ENCODE data around the gene TRABD2B.

TRABD2B gene

GRCh38 chr1:47887475-47888293, 109.5 kb downstream of the TRABD2B start:
- no peak overlapping the region for H3K4me3 ChIP-seq (replicated peaks; ENCODE audit: low read depth, low read length)
- TF ChIP-seq, protein P1, sequence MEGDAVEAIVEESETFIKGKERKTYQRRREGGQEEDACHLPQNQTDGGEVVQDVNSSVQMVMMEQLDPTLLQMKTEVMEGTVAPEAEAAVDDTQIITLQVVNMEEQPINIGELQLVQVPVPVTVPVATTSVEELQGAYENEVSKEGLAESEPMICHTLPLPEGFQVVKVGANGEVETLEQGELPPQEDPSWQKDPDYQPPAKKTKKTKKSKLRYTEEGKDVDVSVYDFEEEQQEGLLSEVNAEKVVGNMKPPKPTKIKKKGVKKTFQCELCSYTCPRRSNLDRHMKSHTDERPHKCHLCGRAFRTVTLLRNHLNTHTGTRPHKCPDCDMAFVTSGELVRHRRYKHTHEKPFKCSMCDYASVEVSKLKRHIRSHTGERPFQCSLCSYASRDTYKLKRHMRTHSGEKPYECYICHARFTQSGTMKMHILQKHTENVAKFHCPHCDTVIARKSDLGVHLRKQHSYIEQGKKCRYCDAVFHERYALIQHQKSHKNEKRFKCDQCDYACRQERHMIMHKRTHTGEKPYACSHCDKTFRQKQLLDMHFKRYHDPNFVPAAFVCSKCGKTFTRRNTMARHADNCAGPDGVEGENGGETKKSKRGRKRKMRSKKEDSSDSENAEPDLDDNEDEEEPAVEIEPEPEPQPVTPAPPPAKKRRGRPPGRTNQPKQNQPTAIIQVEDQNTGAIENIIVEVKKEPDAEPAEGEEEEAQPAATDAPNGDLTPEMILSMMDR (IDR thresholded peaks at IDR 0.05; ENCODE audit: low read length, missing control alignments), result no peak
- DNase-seq (ENCODE audit: low read depth), result no peak

DNA sequence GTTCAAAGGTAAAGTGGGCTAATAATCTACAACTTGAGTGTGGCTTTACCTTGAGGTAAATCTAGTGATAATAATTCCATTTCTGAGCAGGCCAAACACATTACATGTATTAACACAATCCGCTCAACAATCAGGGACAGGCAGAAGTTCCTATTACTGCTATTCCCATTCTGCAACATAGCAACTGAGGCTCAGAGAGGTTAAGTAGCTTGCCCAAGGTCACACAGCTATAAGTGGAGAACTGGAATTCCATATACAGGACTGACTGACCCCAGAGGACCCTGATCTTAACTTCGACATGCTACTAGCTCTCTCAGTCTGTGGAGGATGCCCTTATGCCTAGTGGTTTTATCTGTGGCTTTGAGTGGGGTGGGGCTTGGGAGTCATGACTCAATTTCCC, 110.1 kb downstream of the TRABD2B start:
- no peak for DNase-seq (ENCODE audit: low read depth)
- TF ChIP-seq, protein P1 (IDR thresholded peaks at IDR 0.05; ENCODE audit: low read length, missing control alignments), result no peak
- no peak overlapping the region for H3K4me3 ChIP-seq (replicated peaks; ENCODE audit: low read depth, low read length)

- no peak overlapping the region for H3K4me3 ChIP-seq (replicated peaks; ENCODE audit: low read depth, low read length)
- DNase-seq (ENCODE audit: low read depth), result no peak
- TF ChIP-seq, protein P1 (IDR thresholded peaks at IDR 0.05; ENCODE audit: low read length, missing control alignments), result no peak
Observed at GRCh38 chr1:47886141-47886540, 111.0 kb downstream of the TRABD2B start.

DNA sequence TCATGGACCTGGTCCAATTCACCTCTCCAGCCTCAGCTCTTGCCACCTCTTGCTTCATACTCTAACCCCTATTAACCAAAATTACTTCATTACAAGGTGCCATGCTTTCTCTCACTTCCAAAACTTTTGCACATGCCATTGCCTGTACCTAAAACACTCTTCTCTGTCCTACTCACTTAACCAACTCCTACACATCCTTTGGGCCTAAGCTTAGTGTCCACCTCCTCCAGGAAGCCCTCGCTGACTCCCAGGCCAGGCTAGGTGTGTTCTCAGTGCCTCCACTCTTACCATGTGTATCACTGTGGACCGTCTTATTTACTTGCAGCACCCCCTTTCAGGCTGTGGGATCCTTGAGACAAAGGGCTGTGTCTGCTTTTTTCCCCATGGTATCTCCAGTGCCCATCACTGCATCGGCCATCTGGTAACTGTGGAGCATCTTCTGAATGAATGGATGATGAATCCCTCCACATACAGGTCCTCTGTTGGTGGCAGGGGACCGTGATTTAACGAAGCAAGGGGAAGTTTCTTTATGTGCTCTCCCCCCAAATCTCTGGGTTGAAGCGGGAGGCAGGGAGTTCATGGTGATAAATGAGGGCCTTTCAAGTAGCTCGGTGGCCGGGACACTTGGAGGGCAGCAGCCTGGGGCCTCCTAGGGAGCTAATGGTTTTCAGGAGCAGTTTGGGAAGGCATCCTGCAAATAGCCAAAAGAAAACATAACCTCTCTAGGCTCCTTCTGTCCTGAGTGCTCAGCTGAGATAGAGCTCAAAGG, 111.9 kb downstream of the TRABD2B start:
- TF ChIP-seq, protein P1 (IDR thresholded peaks at IDR 0.05; ENCODE audit: low read length, missing control alignments), result no peak
- no peak for DNase-seq (ENCODE audit: low read depth)

GRCh38 chr1:47883963-47884362, 113.2 kb downstream of the TRABD2B start:
- no peak for DNase-seq (ENCODE audit: low read depth)
- H3K4me3 ChIP-seq (replicated peaks; ENCODE audit: low read depth, low read length), result no peak overlapping the region
- TF ChIP-seq, protein P1 (IDR thresholded peaks at IDR 0.05; ENCODE audit: low read length, missing control alignments), result no peak

More for the DNA sequence above, 111.9 kb downstream of the TRABD2B start:
- no peak overlapping the region for H3K4me3 ChIP-seq (replicated peaks; ENCODE audit: low read depth, low read length)

DNA sequence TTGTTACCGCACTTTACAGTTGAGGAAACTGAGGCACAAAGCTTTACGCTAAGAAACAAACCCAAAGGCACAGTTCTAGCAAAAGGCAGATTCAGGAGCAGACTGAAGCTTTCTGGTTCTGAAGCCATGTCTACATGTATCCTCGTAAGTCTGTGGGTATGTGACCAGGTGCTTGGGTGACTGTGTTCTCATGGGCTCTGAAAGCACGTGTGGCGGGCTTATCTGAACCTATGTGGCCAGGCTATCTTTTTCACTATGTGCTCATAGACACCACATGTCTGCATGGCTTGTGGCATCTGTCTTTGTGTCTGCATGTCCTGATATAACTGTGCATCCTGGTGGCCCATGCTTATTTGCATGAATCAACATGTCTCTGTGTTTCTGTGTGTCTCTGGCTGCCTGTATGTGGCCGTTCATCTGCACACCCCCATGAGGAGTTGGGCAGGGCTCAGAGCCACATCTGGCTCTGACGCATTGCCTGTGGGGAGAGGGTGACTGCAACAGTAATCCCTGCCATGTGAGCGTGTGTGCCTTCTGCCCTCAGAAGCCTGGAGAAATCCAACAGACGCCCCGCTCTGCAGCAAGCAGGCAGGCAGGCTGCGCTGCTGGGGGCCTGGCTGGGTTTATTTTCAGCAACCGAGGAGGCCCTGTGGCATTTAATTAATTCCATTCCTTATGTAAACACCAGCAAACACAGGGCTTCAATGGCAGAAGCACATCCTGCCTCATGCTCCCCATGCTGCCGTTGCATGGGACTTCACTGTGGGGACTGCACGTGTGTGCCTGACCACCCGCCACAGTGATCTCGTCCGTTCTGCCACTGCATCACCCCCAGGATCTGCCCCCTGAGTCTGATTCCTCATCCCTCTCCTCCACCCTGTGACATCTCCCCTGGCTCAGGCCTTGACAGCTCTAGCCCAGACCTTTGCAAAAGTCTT, 115.4 kb downstream of the TRABD2B start:
- no peak for DNase-seq (ENCODE audit: low read depth)
- TF ChIP-seq, protein P1 (IDR thresholded peaks at IDR 0.05; ENCODE audit: low read length, missing control alignments), result no peak
- no peak overlapping the region for H3K4me3 ChIP-seq (replicated peaks; ENCODE audit: low read depth, low read length)

Data from fibroblast of pulmonary artery (primary cell).